ENCODE data around the gene CAV1.

DNA sequence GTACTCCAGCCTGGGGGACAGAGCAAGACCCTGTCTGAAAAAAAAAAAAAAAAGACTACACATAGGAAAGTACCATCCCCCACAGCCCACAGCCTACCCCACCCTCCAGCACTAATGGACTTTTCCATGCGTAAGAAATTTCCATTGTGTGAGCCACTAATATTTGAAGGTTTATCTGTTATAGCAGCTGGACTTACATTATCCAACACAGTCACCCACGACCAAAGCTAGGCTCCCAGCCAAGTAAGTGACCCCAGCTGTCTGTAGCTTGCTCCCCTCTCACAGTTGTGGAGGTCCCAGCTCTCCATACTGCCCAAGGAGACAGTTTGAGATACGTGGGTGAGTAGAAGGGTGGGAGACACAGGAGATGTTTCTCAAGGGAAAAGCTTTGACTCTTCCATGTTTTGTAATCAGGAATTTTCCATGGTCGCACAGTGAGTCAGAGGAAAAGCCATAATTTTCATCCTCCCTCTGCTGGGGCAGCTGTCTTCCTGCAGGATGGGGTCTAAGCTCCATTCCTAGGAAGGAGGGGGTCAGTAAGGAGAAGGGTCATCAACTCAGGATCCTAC lies 57.4 kb downstream of the CAV1 start:
- TF ChIP-seq, protein P1, sequence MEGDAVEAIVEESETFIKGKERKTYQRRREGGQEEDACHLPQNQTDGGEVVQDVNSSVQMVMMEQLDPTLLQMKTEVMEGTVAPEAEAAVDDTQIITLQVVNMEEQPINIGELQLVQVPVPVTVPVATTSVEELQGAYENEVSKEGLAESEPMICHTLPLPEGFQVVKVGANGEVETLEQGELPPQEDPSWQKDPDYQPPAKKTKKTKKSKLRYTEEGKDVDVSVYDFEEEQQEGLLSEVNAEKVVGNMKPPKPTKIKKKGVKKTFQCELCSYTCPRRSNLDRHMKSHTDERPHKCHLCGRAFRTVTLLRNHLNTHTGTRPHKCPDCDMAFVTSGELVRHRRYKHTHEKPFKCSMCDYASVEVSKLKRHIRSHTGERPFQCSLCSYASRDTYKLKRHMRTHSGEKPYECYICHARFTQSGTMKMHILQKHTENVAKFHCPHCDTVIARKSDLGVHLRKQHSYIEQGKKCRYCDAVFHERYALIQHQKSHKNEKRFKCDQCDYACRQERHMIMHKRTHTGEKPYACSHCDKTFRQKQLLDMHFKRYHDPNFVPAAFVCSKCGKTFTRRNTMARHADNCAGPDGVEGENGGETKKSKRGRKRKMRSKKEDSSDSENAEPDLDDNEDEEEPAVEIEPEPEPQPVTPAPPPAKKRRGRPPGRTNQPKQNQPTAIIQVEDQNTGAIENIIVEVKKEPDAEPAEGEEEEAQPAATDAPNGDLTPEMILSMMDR (IDR thresholded peaks at IDR 0.05) = no peak
- no peak for TF ChIP-seq POLR2A (IDR thresholded peaks at IDR 0.05)

Measured in testis (tissue), 2 donors.